GM19025 (cell line): ENCODE measurements around the gene CXCL6.

Source experiments
- ATAC-seq: cut with Tn5 transposase; IDR thresholded peaks from one replicate; pipeline ENCODE4 v1.9.1; 2021; ENCODE audit warnings: mild to moderate bottlenecking, low read depth, moderate library complexity; ENCODE audit not compliant: unreplicated experiment

Gene CXCL6

DNA sequence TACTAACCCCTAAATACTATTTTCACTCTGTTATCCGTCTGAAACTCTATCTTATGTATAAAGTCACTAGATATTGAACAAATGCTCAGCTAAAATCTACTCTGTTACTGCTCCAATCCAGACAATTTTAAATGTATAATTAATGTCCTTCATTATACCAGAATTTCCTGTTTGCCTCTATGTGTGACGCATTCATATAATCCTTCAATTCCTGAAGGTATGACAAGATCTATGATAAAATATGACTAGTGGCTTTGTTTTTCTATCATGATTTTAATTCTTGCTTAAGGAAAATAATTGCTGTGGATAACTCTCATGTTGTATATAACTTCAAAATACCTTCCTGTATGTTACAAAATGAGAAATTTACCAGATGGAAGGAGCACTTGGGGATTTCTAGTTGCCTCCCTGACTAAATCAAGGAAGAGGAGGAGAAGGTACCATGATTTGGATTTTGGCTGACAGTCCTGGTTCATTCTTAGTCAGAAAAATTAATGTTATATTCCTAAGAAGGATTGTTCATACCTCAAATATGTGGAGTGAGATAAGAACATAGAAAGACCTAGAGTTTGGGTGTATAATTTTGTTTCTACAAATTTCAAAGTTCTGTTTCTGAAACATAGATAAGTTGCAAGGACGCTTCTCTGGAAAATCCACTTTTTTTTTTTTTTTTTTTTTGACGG lies 4.9 kb downstream of the CXCL6 start:
- no peak for ATAC-seq

- ATAC-seq: no peak
Measured at GRCh38 chr4:73842696-73843095, 6.2 kb downstream of the CXCL6 start.

DNA sequence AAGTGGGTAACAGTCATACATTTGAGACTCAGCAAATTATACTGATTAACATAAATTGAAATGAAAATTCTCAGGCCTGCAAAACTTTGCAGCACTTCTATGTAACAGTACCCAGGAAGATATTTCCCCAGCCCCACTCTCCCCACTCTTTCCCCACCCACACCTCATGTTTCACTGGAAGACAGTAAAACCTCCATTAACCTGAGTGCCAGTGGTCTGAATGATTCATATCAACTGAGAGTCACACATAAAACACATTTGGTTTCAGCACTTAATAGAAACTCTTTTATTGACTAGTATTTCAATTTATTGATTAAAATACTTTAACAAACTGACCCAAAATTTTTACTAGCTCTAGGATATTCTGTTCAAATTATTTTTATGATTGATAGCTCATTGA lies 6.9 kb downstream of the CXCL6 start:
- ATAC-seq: no peak

GRCh38 chr4:73844345-73844744 lies 7.9 kb downstream of the CXCL6 start:
- ATAC-seq: no peak

GRCh38 chr4:73844806-73845205 lies 8.3 kb downstream of the CXCL6 start:
- ATAC-seq: no peak

GRCh38 chr4:73847526-73848182 lies 11.2 kb downstream of the CXCL6 start:
- ATAC-seq: no peak

- no peak for ATAC-seq
Measured at GRCh38 chr4:73848183-73848777, 11.8 kb downstream of the CXCL6 start.

GRCh38 chr4:73850261-73850970 lies 13.9 kb downstream of the CXCL6 start:
- no peak for ATAC-seq

GRCh38 chr4:73851293-73851692 lies 14.8 kb downstream of the CXCL6 start:
- ATAC-seq: no peak

DNA sequence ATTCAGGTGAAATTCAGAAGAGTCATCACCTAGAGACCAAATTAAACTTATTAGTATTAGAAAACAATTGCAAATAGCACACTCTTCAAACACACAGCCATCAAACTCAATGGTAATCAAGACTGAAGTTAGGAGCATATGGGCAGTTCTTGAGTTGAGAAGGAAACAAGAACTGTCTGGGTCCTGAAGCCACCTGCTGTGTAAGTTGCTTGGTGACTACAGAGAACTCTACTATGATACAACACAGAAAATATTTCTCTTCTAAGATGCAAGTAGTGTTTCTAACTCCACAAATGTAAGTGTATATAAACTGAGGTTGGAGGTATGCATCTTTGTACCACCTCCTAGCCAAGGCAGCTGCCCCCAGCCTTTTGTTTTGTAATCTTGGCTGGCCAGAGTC lies 16.3 kb downstream of the CXCL6 start:
- no peak for ATAC-seq

- ATAC-seq: no peak
Measured at GRCh38 chr4:73853246-73853704, 16.8 kb downstream of the CXCL6 start, which contains the start of gene PF4V1. PF4V1 (plus strand) TSS chr4:73853296; CDS start chr4:73853363, 67 bp downstream.

DNA sequence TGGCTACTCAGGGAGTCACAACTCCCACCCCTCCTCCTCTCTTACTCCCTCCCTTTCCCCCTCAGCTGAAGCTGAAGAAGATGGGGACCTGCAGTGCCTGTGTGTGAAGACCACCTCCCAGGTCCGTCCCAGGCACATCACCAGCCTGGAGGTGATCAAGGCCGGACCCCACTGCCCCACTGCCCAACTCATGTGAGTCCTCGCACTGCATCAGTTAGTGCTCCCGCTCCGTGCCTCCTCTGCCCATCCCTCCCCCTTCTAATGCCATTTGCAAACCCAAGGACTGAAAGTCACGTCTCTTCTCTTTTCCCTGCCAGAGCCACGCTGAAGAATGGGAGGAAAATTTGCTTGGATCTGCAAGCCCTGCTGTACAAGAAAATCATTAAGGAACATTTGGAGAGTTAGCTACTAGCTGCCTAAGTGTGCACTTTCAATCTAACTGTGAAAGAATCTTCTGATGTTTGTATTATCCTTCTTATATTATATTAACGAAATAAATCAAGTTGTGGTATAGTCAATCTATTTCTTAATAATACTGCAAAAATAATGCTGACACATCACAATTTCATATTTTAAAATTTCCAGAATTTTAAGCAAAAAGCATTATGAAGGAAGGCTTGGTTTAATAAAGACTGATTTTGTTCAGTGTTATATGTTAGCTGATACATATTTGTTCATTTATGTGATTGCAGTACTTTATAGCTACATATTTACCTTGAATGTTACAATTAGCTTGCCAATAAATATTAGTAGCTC lies 17.4 kb downstream of the CXCL6 start:
- ATAC-seq: no peak

DNA sequence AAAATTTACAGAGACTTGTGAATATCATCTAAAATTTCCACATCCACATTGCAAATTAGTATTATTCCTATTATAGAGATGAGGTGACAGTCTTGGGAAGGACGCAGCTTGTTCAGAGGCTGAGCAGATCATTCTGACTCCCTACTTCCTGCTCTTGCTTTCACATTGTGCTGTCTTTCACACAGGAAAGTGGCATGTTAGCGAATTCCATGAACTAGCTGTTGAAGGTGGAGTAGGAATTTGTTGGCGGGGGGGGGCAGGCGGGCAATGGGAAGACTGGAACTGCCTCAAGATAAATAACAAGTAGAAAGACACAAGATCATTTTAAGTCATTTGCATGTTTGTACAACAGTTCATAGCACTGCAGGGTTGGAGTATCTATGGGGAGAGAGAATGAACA lies 18.9 kb downstream of the CXCL6 start:
- no peak for ATAC-seq

GRCh38 chr4:73856518-73856917 lies 20.0 kb downstream of the CXCL6 start:
- no peak for ATAC-seq

DNA sequence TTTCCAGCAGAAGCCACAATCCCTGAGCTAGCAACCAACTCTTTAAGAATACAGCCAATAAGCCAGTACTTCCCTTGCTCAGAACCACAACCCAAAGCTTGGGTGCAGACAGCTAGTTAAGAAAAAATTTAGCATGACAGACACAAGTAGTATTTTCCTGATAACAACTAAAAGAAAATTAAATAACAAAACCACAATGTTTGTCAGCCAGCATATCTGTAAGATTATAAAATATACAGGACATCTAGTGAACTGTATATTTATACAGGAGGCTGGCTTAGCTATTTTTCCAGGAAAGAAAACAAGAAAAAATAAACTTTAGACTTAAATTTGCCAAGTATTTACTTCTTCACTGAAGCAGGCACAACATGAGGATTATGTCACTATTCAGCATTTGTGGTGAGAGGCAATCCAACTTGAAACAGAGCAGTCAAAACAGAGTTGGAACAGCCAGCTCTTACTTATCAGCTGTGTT lies 23.2 kb downstream of the CXCL6 start:
- ATAC-seq: no peak

- no peak for ATAC-seq
Measured at GRCh38 chr4:73860181-73860580, 23.7 kb downstream of the CXCL6 start.

- ATAC-seq: no peak
Measured at GRCh38 chr4:73860917-73861316, 24.4 kb downstream of the CXCL6 start.

DNA sequence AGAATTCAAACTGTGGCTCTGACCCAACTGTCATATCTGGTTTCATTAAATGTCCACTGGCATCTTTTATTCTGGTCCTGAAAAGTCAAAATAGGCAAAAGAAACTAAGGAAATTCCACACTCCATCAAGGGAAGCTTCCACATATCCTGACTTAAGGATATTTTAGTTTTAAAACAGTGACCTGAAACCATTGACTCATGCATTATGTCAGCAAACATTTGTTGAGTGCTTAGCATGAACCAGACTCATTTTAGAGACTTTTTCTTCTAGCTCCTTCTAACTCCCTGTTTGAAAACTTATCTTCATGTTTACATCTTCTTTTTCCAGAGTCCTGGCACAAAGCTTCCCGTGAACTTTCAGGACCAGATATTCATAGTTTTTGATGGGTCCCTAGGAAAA lies 25.8 kb downstream of the CXCL6 start:
- no peak for ATAC-seq

- ATAC-seq: no peak
Measured at GRCh38 chr4:73864365-73864764, 27.9 kb downstream of the CXCL6 start.

- ATAC-seq: no peak
Measured at GRCh38 chr4:73864961-73865360, 28.5 kb downstream of the CXCL6 start.
